Lower leg skin (tissue), 4 donors: ENCODE data around the gene MCM5. TPM values are rescaled to one million over a fixed set of nuclear protein-coding genes. Genes with fewer than 3 reads are reported as not detected.

Experiments used
- DNase-seq, 2 donors: peaks; one replicate each; pipeline ENCODE4 v3.0.0-alpha.2; 2019; ENCODE audit warnings: low spot score in 2 of 2
- H3K4me3 ChIP-seq: fragments of 200-600 bp; sonication (generic); 2 replicates; pipeline ENCODE4 v1.5.1; 2017; ENCODE audit warnings: mild to moderate bottlenecking, low read depth; ENCODE audit not compliant: poor library complexity, severe bottlenecking
- POLR2A ChIP-seq, 2 donors: fragments of 450-650 bp; IDR thresholded peaks; one replicate each; pipeline ENCODE4 v1.6.1; 2016 to 2017; ENCODE audit warnings: antibody characterized with exemption in 2 of 2, mild to moderate bottlenecking in 1 of 2, moderate library complexity in 1 of 2
- WGBS, 2 donors: methylation state at CpG; one replicate each; pipeline ENCODE4 v1.1.5; 2018; 5-methylcytosine and 5-hydroxymethylcytosine counted together
- intact Hi-C: fragments of 100-400 bp; cut with DNase I; formaldehyde crosslinking; loops from one replicate; pipeline ENCODE4 v1.15.0; 2023; ENCODE audit warnings: low total_unique reads
- total RNA-seq, 4 donors: library from RNA; depleted of rRNA; stranded (reverse); fragments of >200 nt; gene quantifications; one replicate each; pipeline ENCODE4 v1.1.0, GENCODE V29; 2016
- TF ChIP-seq, protein P1 (sequence below), 3 donors: fragments of 450-650 bp; IDR thresholded peaks; one replicate each; pipeline ENCODE4 v1.5.1; 2016; ENCODE audit warnings: antibody characterized with exemption in 3 of 3, mild to moderate bottlenecking in 3 of 3, moderate library complexity in 2 of 3

Gene MCM5
- total RNA-seq, 4 donors from 2014 or later: 10.1 to 44.3 (median 20.8) TPM

DNA sequence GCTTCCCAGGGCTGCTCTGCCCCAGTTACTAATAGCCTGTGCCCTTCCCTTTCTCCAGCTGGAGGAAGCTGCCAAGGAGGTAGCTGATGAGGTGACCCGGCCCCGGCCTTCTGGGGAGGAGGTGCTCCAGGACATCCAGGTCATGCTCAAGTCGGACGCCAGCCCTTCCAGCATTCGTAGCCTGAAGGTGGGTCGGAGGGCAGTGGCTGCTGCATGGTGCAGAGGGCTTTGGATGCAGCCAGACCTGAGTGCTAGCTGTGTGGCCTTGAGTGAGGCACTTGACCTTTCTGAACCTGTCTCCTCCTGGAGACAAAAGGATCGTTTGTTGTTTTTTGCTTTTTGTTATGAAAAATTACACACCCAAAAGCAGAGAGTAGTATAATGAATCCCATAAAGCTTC is 3.4 kb downstream of the MCM5 start:
- no peak for TF ChIP-seq POLR2A (IDR thresholded peaks at IDR 0.05)
- TF ChIP-seq, protein P1, sequence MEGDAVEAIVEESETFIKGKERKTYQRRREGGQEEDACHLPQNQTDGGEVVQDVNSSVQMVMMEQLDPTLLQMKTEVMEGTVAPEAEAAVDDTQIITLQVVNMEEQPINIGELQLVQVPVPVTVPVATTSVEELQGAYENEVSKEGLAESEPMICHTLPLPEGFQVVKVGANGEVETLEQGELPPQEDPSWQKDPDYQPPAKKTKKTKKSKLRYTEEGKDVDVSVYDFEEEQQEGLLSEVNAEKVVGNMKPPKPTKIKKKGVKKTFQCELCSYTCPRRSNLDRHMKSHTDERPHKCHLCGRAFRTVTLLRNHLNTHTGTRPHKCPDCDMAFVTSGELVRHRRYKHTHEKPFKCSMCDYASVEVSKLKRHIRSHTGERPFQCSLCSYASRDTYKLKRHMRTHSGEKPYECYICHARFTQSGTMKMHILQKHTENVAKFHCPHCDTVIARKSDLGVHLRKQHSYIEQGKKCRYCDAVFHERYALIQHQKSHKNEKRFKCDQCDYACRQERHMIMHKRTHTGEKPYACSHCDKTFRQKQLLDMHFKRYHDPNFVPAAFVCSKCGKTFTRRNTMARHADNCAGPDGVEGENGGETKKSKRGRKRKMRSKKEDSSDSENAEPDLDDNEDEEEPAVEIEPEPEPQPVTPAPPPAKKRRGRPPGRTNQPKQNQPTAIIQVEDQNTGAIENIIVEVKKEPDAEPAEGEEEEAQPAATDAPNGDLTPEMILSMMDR (IDR thresholded peaks at IDR 0.05): no peak

DNA sequence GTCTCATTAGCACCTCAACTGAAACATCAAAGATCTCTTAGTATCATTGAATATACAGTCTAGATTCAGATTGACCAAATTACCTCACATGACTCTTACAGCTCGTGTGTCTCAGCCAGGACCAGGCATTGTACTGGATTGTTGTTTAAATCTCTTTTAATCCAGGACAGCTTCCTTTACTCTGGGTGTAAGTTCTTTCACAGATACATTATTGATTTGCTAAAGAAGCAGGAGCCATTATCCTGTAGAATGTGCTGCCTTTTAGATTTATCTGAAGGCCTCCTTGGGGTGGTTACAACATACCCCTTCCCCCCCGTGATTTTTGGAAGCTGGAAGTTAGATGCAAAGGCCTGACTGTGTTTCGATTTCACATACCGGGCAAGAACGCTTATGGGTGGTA is 4.2 kb downstream of the MCM5 start:
- no peak for DNase-seq
- no peak overlapping the region for H3K4me3 ChIP-seq
- intact Hi-C loops: no loop called here
- 89 to 94% methylated on average over 5 of the region's 5 CpGs for WGBS, 2 donors
- TF ChIP-seq POLR2A (IDR thresholded peaks at IDR 0.05): no peak

More for the DNA sequence above, 3.4 kb downstream of the MCM5 start:
- DNase-seq: no peak
- intact Hi-C loops: no loop called here
- 84 to 95% methylated on average over 7 of the region's 7 CpGs for WGBS, 2 donors
- H3K4me3 ChIP-seq: no peak overlapping the region

DNA sequence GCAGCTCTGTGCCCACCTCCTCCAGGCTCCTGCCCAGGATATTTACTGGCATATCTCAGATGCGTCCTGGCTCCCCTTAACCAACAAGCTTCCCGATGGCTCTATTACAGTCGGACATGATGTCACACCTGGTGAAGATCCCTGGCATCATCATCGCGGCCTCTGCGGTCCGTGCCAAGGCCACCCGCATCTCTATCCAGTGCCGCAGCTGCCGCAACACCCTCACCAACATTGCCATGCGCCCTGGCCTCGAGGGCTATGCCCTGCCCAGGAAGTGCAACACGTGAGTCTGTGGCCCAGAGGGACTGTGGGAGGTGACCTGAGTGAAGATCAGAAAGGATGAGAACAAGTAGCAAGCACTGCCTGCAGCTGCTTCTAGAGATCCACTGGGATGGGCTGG is 6.5 kb downstream of the MCM5 start:
- WGBS, 2 donors: 83 to 84% methylated on average over 13 of the region's 13 CpGs
- DNase-seq: no peak
- no peak overlapping the region for H3K4me3 ChIP-seq
- intact Hi-C loops: no loop called here
- TF ChIP-seq, protein P1 (IDR thresholded peaks at IDR 0.05): no peak
- no peak for TF ChIP-seq POLR2A (IDR thresholded peaks at IDR 0.05)

DNA sequence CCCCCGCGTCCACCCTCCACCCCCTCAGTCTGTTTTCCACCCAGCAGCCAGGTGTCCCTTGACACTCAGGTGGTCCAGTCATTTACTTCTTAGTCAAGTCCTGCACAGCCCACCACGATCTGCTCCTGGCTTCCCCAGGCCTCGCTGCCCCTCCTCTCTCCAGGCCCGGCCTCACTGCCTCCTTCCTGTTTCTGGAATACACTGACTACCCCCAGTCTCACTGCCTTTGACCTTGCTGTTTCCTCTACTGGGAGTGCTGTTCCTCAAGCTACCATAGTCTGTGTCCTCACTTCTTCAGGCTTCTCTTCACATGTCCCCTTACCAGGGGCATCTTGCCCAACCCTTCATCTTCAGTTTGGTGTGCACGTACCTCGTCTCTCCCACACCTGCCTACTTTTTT is 7.4 kb downstream of the MCM5 start:
- intact Hi-C loops: no loop called here
- DNase-seq: no peak
- H3K4me3 ChIP-seq: no peak overlapping the region
- 89 to 93% methylated on average over 7 of the region's 7 CpGs for WGBS, 2 donors
- TF ChIP-seq, protein P1 (IDR thresholded peaks at IDR 0.05): no peak
- no peak for TF ChIP-seq POLR2A (IDR thresholded peaks at IDR 0.05)

DNA sequence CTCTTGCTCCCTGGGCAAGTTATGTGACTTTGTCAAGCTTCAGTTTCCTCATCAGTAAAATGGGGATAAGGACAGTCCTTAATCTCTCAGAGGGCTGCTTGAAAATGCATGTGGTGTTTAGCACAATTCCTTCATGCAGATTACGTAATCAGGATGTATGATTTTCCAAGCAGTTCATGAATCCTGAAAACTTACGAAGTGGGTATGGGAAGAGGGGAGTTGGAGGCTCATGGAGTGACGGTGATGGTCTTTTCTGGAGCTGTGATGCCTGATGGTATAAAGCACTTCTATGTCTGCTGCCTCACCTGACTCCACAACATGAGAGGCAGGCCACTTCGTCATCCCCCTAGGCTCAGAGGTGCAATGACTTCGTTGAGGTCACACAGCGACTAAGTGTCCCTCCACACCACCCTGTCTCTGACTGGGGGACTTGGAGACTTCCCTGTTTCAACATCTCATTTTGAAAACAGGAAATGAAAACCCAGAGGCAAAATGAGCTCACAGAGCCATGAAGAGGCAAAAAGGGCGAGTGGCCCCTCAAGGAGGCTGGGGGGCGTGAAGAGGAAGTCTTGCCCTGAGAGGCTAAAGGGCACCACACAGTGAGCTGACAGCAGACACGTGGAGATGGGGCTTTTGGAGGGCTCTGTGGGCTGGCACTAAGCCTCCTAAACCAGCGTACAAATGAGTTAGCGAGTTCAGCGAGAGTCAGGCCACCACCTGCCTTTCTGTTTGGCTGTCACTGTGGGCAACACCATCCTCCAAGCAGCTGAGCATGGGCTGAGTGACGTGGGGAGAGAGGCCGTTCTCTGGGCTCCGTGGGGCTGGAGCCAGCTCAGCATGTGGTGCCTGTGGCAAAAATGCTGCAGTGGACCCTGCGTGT is 10.1 kb downstream of the MCM5 start:
- DNase-seq: no peak
- WGBS, 2 donors: 83 to 85% methylated on average over 16 of the region's 16 CpGs
- intact Hi-C loops: no loop called here

DNA sequence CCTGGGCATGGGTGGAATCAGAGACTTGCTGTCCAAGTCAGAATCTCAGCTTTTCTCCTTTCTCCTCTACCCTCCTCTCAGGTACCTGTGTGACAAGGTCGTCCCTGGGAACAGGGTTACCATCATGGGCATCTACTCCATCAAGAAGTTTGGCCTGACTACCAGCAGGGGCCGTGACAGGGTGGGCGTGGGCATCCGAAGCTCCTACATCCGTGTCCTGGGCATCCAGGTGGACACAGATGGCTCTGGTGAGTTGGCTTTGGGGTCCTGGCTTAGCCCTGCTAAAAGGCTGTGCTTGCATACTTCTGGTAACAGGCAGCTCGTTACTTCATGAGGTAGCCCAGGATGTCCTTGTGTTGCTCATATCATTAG is 10.7 kb downstream of the MCM5 start:
- no peak for TF ChIP-seq POLR2A (IDR thresholded peaks at IDR 0.05)
- TF ChIP-seq, protein P1 (IDR thresholded peaks at IDR 0.05): no peak
- no peak overlapping the region for H3K4me3 ChIP-seq
- intact Hi-C loops: no loop called here
- 90 to 91% methylated on average over 6 of the region's 6 CpGs for WGBS, 2 donors
- DNase-seq: no peak

More for the DNA sequence above, 10.1 kb downstream of the MCM5 start:
- TF ChIP-seq, protein P1 (IDR thresholded peaks at IDR 0.05): no peak
- TF ChIP-seq POLR2A (IDR thresholded peaks at IDR 0.05): no peak
- H3K4me3 ChIP-seq: no peak overlapping the region
